M059J (cell line): ENCODE measurements around the gene CDKN2AIPNL. TPM values are rescaled to one million over a fixed set of nuclear protein-coding genes. Genes with fewer than 3 reads are reported as not detected.
"Not testable (repeated sequence)": the region's sequence is repeated elsewhere in the genome, so short reads cannot be mapped to it uniquely, and the experiment has no call there.

Experiments used
- DNase-seq: peaks from one replicate; pipeline ENCODE4 v3.0.0-alpha.2; 2012; ENCODE audit warnings: low read depth
- total RNA-seq: library from RNA; depleted of rRNA; stranded (reverse); fragments of >200 nt; shearing (Covaris generic); gene quantifications from 2 replicates; pipeline ENCODE4 v1.2.3, GENCODE V29; 2014; rRNA removed

Gene CDKN2AIPNL
- total RNA-seq, 1 experiment from 2014 or later = 29.9 TPM

DNA sequence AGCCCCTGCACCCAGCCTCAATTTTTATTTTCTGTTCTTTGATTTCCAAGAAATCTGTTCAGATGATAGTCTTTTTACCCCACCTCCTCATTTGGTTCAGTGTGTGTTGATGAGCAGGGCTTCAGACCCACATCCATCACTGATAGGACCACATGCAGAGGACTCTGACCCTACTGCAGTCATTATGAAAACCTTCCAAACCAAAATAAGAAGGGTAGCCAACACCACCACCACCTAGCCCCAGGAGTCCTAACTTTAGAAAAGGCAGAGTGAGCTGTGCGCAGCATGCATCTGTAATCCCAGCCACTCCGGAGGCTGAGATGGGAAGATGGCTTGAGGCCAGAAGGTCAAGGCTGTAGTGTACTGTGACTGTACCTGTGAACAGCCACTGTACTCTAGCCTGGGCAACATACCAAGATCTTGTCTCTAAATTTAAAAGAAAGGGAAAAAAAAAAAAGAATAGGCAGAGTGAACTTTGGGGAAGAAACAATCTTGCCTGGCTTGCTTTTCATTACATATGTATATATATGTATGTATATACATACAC, 13.0 kb downstream of the CDKN2AIPNL start:
- DNase-seq = no peak

DNA sequence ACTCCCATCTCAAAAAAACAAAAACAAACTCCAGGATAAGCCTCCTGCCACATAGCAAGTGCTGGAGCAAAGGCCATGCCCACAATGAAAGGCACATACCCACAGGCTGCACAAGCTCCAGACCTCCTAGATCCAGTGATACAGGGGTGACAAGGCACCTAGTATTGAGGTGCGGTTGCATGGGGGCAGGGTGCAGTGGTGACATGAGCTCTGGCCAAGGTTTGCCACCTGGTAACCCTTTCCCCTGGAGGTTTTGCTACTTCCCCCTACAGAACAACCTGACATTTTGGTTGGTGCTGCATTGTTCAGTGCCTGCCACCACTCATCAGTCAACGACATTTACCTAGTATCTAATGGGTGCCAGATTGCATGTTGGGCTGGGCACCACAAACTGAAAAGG, 14.5 kb downstream of the CDKN2AIPNL start:
- DNase-seq = no peak

DNA sequence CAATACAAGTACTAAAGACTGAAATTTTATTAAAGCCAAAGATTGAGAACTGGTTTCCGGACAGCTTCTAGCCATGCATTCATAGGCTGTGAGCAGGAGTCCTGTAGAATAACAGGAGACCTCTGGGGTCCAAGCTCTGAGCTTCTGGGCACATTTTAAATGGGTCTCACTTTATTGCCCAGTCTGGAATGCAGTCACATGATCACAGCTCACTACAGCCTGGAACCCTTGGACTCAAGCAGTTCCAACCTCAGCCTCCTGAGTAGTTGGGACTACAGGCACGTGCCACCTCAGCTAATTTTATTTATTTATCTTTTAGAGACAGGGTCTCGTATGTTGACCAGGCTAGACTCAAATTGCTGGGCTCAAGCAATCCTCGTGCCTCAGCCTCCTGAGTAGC, 15.4 kb downstream of the CDKN2AIPNL start:
- DNase-seq = no peak

DNA sequence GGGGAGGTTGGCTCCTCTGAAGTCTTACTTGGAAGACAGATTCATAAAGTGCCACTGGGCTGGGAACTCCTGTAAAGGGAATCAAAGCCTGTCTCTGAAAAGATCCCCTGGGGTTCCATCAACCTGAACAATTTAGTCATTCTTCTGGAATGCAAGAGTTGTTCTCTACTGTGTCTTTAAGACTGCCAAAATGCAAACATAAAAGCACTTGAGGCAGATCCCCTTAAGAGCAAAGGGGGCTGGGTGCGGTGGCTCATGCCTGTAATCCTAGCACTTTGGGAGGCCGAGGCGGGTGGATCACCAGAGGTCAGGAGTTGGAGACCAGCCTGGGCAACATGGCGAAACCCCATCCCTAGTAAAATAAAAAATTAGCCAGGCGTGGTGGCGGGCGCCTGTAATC, 16.7 kb downstream of the CDKN2AIPNL start:
- DNase-seq = peak; percentile 45

DNA sequence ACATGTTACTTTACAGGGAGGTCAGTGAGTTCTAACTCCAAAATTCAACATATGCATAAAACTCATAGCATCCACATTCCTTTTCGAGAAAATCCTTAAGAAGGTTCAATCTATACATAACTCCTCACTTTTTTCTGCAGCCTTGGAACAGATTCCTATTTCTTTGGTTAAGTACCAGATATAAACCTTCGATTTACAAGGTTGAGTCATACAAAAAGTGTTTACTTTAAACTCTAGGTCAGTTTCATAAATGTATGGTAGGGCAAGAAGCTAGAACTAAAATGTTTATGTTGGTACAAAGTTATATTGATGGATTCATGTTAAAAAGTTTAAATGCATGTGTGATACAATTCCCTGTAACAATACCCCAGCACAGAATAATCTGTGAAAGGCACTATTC, 19.4 kb downstream of the CDKN2AIPNL start:
- DNase-seq = peak; percentile 8

DNA sequence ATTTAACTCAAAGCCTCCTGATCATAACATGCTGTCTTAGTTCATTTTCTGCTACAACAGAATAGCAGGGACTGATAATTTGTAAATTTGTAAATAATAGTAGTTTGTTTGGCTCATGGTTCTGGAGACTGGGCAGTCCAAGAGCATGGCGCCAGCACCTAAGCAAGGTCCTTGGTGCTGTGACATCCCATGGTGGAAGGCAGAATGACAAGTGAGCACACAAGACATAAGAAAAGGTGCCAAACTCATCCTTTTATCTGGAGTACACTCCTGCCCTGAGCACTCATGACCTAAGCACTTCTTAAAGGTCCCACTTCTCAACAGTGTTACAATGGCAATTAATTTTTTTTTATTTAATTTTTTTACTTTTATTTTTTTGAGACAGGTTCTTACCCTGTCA, 24.2 kb downstream of the CDKN2AIPNL start:
- DNase-seq = no peak

DNA sequence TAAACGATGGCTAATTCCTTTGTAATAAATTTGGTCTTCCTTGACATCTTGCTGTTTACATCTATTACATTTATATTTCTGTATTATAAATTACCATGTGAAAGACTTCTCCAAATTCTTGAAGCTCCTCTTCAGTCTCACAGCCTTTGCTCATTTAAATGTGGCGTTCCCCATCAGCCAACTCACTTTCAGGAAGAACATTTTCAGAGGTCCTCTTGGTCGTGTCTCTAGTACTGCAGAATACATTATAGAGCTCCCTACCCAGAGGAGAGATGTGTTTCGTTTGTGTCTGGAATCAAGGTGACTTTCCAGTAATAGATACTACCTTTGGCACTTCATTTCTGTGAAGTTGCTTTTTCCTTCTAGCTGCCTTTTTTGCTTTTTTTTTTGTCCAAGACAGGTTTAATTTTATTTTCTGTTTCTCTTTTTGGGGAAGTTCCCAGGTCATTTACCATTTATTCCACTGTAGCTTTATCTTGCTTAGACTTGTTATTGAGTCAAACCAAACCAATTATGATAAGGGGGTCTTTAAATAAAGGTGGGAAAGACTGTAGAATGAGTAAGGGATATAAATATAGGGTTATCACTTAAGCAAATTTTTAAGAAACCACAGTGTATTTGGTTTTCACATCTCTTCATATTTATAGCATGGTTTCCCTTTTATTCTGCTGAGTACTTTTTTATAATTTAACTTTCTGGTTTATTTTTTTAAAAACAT, 27.5 kb downstream of the CDKN2AIPNL start:
- no peak for DNase-seq

DNA sequence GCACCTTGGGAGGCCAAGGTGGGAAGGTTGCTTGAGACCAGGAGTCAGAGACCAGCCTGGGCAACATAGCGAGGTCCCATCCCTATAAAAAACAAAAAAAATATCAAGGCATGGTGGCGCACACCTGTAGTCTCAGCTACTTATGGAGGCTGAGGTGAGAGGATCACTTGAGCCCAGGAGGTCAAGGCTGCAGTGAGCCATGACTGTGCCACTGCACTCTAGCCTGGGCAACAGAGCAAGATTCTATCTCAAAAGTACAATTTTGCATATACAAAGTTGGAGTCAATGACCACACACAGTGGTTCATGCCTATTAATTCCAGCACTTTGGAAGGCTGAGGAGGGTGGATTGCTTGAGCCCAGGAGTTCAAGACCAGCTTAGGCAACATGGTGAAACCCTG, 29.5 kb downstream of the CDKN2AIPNL start:
- not testable (repeated sequence) for DNase-seq

DNA sequence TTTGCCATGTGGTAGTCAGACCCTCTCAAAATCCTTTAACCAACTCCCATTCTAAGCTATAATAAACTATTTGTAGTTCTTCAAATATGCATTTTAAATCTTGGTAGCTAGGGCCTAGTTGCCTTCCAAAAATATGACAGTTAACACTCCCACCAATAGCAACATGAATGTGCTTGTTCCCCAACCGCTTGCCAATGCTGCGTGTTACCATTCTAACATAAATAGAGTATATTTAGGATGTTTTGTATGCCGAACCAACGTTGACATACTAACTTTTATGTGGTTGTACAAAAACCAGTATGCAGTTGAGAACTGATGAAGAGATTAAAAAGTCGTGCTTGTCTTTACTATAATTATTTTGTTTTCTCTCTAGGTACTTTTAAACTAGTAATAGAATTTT, 31.3 kb downstream of the CDKN2AIPNL start:
- no peak for DNase-seq

DNA sequence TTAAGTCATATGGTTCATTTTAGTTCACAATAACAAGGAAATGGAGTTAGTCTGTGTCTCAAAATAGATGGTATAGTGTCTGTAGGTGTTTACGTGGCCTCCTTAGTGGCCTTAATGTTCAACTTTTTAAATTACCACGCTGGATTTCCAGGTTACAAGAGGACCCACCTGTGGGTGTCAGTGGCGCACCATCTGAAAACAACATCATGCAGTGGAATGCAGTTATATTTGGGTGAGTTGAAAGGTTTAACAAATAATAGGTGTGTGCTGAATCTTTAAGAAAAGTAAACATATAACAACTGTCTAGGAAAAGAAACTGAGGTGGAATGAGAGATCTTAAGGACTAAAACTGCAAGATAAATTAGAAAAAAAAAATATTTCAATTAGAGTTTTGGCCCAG, 37.4 kb downstream of the CDKN2AIPNL start:
- DNase-seq = peak; percentile 10

DNA sequence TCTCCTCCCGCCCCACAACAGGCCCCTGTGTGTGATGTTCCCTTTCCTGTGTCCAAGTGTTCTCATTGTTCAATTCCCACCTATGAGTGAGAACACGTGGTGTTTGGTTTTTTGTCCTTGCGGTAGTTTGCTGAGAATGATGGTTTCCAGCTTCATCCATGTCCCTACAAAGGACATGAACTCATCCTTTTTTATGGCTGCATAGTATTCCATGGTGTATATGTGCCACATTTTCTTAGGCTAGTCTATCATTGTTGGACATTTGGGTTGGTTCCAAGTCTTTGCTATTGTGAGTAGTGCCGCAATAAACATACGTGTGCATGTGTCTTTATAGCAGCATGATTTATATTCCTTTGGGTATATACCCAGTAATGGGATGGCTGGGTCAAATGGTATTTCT, 38.0 kb downstream of the CDKN2AIPNL start:
- not testable (repeated sequence) for DNase-seq

DNA sequence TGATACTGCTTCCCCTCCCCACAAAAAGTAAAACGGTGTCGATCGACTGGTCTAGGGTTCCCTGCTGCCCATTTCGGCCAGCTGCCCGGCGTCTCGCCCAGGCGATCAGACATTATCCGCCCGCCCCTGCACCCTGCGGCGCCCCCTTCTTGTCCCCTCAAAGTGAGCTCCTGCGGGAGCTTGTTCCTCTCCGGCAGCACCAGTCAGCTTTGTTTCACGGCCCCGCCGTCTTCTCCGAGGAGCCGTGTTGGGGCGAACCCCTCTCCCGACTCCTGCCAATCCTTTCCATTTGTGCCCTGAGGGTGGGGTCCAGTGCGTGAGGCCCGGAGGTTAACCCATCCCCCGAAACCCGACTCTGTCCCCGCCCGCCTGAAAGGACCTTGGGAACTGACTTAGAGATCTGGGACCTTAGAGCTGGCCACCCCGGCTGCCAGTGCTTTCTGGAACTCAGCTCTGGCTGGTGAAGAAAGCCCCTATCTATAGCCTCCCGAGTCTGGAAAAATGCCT, 39.8 kb downstream of the CDKN2AIPNL start:
- DNase-seq = peak; percentile 69

DNA sequence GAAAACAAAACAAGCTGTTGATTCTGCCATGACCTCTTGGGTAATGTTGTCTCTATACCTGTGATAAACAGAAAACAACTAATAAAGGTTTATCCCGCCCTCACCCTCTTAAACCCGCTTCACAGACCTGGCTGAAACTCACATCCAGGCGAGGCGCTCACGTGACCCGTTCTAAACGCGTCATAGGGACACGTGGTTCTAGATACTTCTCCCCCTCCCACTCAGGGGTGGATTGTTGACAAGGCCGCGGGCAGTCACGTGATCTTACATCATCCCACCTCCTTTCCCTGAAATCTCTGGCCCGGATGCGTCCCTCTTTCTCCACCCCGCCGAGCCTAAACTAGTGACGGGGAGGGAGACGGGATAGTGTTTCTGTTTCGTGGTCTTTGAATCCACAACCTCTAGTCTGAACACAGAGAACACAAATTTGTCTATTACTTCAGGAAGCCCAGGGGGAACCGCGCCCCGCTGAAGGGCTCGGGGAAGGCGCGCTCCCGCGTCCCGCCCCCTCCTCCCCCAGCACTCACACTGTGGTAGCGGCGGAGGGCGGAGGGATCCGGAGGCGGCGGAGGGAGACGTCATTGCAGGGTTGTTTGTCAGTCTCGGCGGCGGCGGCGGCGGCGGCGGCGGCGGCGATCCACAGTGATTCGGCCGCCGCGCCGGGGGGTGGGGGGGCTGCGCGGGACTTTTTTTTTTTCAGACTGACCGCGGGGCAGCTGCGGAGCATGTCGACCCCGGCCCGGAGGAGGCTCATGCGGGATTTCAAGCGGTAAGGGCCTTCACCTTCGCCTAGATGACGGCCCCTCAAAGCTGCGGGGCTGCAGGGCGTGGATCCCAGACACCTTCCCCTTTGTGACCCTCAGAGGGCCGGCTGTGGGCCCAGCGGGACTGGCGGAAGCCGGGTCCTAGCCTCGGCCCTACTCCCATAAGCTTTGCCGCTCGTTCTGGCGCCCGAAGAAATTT, 40.5 kb downstream of the CDKN2AIPNL start, which contains the start of gene UBE2B:
Gene UBE2B, plus strand, starts transcription at position 699 of the 963 bp plus-strand sequence. Its CDS starts 27 bp downstream, at position 726.
- DNase-seq = peak; percentile 99

DNA sequence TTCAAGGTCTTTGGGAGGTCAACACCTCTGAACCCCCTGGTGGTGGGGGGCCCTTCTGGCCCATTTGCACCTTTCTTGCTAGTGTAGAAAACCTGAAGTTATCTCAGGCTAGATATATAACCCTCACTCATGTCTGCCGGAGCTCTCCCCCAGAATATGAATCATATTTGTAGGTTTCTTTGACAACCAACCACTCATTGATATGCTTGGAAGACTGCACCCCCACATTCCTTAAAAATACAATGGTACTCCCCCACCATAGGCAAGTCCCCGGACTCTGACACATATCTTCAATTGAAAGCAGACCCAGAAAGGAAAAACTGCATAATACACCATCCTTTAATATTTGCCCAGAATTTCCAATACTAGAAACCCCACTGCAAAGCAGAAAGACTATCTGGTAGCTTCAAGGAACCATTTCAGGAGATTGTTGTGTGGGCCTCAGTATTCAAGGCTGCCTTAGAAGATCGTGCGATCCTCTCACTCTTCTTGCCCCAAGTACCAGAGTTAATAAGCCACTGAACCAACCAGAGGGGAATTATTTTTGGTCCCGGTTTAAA, 41.3 kb downstream of the CDKN2AIPNL start:
- DNase-seq = peak; percentile 13

DNA sequence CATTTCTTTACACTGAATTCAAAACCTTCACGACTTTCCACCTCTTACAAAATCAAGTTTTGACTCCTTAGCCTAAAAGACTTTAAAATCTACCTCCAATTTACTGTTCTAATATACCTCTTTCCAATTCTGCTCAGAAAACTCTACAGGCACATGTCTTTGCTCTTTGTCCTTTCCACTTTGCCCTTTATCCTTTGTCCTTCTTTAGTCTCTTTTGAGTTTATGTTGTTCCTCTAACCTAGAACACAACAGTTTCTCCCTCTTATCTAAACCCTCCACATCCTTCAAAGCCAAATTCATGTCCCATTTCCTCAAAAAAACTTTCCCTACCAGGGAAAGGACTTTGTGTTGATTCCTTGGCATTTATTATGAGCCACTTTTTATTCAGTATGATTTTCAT, 46.1 kb downstream of the CDKN2AIPNL start:
- no peak for DNase-seq

DNA sequence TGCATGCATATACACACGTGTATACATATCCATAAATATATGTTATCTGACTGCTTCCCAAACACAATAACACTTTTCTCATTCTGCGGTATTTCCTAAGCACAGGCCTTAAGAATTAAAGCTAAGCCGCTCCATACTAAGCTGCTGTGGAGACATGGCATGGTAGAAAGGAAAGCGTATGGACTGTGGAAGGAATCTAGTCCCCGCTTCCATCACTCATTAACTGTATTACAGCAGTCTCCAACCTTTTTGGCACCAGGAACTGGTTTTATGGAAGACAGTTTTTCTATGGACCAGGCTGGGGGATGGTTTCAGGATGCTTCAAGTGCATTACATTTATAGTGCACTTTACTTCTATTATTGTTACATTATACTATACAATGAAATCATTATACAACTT, 56.0 kb downstream of the CDKN2AIPNL start:
- no peak for DNase-seq

Other genes starting within 250 kb of the CDKN2AIPNL start
- 707 and 715 TPM in 2 replicates for gene SKP1, start 234.9 kb downstream of the CDKN2AIPNL start, total RNA-seq
- 233 and 257 TPM in 2 replicates for gene PPP2CA, start 185.8 kb downstream of the CDKN2AIPNL start, total RNA-seq
- gene CDKL3, start 44.7 kb downstream of the CDKN2AIPNL start, total RNA-seq = 0.17 and 0.94 TPM in 2 replicates
- 46.0 and 50.0 TPM in 2 replicates for gene UBE2B, start 40.3 kb downstream of the CDKN2AIPNL start, total RNA-seq
- gene JADE2, start 113.8 kb upstream of the CDKN2AIPNL start, total RNA-seq = 19.8 and 34.4 TPM in 2 replicates
- gene SAR1B, start 220.9 kb upstream of the CDKN2AIPNL start, total RNA-seq = 33.9 and 90.3 TPM in 2 replicates
- 29.2 and 40.6 TPM in 2 replicates for gene SEC24A, start 236.9 kb upstream of the CDKN2AIPNL start, total RNA-seq